GM19043 (cell line): ENCODE results near the gene XYLB.
"Not testable (repeated sequence)": the region's sequence is repeated elsewhere in the genome, so short reads cannot be mapped to it uniquely, and the experiment has no call there.

Source experiments
- ATAC-seq: cut with Tn5 transposase; IDR thresholded peaks from one replicate; pipeline ENCODE4 v1.9.1; 2021; ENCODE audit warnings: low read depth; ENCODE audit not compliant: unreplicated experiment

Gene XYLB

GRCh38 chr3:38386992-38387750 lies 40.6 kb downstream of the XYLB start:
- ATAC-seq: no peak

GRCh38 chr3:38387862-38388261 lies 41.3 kb downstream of the XYLB start:
- no peak for ATAC-seq

DNA sequence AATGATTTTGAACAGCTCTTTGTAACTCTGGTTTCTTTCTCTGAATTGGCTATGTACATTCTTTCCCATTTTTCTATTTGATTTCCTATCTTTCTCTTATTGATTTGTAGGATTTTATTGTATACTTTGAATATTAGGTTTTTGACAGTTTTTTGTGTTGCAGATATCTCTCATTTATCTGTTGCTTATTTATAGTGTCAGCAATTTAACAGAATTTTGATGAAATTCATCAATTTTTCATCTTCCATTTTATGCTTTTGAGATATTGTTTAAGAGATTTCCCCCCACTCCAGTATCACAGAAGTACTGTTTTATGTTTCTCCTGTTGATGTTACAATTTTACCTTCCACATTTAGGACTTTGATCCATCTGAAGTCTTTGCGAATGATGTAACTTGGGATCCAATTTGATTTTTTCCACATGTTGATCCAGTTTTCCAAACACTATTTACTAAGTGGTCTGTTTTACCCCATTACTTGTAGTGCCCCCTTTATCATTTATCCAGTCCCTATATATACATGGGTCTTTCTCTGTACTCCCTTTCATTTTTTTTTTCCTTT lies 46.1 kb downstream of the XYLB start:
- no peak for ATAC-seq

GRCh38 chr3:38396239-38396638 lies 49.7 kb downstream of the XYLB start:
- ATAC-seq: no peak

- no peak for ATAC-seq
These were observed 50.3 kb downstream of the XYLB start for GRCh38 chr3:38396861-38397260.

DNA sequence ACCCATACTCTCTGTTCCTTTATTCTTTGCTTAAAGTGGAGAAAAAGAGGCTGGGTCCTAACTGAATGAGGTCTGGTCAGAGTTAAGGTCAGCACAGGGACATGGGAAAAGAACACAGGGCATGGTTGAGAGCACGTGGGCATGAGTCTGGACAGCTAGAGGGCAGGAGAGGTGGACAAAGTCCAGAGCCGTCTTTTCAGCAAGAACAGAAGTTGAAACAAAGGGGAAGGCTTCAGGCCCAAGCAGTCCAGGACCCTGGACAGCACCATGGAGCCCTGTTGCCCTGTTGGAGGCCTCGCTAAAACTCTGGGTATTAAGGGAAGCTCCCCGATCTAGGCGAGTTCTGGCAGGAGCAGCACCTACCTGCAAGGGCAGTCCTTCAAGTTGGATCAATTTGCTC lies 50.7 kb downstream of the XYLB start:
- ATAC-seq: no peak

GRCh38 chr3:38401246-38401962 lies 54.8 kb downstream of the XYLB start:
- no peak for ATAC-seq

- ATAC-seq: no peak
These were observed 57.7 kb downstream of the XYLB start for GRCh38 chr3:38404286-38404685.

DNA sequence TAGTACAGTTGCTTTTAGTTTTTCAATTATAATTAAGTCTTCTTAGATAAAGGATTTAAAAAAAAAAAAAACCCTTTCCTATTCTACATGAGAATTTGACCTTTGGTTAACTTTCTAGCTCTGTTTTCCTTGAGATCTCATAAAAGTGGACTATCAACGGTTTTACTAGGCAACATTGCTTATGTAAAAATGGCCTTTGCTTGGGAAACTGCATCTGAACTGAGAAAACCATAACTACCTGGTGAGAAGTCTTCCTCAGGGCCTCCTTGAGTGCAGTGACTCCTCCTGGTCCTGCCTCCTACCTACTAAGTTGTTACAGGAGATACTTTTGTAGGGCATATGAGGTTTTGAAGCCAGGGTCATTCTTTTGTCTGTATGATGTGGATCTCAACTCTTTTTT lies 65.0 kb downstream of the XYLB start:
- ATAC-seq: no peak

GRCh38 chr3:38420758-38421157 lies 74.2 kb downstream of the XYLB start:
- ATAC-seq: not testable (repeated sequence)

DNA sequence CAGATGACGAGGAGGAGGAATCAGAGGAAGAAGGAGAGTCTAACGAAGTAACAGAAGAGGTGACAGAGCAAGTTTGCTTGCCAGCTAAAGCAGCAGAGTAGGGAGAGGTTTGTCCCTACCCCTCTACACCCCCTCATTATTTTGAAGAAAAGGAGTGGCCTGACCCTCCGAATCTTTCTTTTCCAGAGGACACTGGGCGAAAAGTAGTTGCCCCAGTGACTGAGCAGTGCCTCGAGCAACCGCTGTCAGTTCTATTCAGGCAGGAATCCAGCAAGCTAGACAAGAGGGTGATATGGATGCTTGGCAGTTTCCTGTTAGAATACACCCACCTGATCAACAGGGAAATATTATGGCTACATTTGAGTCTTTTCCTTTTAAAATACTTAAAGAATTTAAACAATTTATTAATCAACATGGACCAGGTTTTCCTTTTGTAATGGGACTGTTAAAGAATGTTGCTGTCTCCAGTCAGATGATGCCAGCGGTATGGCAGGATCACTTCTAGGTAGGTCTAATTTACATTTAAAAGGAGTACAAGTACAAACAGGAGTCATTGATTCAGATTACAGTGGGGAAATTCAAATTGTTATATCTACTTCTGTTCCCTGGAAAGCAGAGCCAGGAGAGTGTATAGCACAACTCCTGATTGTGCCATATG lies 75.2 kb downstream of the XYLB start:
- ATAC-seq: no peak

GRCh38 chr3:38426798-38427426 lies 80.3 kb downstream of the XYLB start:
- not testable (repeated sequence) for ATAC-seq

DNA sequence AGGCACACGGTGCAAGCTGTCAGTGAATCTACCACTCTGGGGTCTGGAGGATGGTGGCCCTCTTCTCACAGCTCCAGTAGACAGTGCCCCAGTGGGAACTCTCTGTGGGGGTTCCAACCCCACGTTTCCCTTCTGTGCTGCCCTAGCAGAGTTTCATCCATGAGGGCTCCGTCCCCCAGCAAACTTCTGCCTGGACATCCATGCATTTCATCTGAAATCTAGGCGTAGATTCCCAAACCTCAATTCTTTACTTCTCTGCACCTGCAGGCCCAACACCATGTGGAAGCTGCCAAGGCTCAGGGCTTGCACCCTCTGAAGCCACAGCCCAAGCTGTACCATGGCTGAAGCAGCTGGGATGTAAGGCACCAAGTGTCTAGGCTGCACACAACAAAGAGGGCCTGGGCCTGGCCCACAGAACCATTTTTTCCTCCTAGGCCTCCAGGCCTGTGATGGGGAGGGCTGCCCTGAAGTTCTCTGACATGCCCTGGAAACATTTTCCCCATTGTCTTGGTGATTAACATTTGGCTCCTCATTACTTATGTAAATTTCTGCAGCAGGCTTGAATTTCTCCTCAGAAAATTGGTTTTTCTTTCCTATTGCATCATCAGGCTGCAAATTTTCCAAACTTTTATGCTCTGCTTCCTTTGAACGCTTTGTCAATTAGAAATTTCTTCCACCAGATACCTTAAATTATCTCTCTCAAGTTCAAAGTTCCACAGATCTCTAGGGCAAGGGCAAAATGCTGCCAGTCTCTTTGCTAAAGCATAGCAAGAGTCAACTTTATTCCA lies 86.5 kb downstream of the XYLB start:
- not testable (repeated sequence) for ATAC-seq

DNA sequence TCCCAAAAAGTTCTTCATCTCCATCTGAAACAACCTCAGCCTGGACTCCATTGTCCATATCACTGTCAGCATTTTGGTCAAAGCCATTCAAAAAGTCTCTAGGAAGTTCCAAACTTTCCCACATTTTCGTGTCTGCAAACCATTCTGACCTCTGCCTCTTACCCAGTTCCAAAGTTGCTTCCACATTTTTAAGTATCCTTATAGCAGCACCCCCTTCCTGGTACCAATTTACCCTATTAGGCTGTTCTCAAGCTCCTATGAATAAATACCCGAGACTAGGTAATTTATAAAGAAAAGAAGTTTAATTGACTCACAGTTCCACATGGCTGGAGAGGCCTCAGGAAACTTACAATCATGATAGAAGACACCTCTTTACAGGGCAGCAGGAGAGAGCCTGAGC lies 87.1 kb downstream of the XYLB start:
- ATAC-seq: not testable (repeated sequence)

DNA sequence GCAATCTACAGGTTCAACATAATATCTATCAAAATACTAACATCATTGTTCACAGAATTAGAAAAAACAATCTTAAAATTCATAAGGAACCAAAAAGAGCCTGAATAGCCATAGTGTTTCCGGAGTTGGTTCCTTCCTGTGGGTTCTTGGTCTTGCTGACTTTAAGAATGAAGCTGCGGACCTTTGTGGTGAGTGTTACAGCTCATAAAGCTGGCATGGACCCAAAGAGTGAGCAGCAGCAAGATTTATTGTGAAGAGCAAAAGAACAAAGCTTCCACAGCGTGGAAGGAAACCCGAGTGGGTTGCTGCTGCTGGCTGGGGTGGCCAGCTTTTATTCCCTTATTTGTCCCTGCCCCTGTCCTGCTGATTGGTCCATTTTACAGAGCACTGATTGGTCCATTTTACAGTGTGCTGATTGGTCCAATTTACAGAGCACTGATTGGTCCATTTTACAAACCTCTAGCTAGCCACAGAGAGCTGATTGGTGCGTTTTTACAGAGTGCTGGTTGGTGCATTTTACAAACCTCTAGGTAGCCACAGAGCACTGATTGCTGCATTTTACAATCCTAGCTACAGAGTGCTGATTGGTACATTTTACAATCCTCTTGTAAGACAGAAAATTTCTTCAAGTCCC lies 92.0 kb downstream of the XYLB start:
- not testable (repeated sequence) for ATAC-seq

- ATAC-seq: not testable (repeated sequence)
These were observed 96.6 kb downstream of the XYLB start for GRCh38 chr3:38443205-38443604.

DNA sequence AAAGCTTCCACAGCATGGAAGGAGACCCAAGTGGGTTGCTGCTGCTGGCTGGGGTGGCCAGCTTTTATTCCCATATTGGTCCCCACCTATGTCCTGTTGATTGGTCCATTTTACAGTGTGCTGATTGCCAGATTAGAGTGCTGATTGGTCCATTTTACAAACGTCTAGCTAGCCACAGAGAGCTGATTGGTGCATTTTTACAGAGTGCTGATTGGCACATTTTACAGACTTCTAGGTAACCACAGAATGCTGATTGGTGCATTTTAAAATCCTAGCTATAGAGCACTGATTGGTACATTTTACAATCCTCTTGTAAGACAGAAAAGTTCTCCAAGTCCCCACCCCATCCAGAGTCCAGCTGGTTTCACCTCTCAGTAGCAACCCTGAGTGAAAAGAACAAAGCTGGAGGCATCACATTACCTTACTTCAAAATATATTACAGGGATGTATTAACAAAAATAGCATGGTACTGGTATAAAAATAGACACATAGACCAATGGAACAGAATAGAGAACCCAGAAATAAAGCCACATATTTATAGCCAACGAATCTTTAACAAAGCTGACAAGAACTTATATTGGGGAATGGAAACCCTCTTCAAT lies 99.6 kb downstream of the XYLB start:
- no peak for ATAC-seq

DNA sequence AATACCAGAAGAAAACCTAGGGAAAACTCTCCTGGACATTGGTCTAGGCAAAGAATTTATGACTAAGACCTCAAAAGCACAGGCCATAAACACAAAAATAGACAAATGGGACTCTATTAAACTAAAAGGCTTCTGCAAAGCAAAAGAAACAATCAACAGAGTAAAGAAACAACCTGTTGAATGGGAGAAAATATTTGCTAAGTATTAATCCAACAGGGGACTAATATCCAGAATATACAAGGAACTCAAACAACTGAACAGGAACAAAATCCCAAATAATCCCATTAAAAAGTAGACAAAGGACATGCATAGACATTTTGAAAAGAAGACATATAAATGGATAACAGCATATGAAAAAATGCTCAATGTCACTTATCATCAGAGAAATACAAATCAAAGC lies 100.2 kb downstream of the XYLB start:
- ATAC-seq: no peak

- ATAC-seq: no peak
These were observed 104.3 kb downstream of the XYLB start for GRCh38 chr3:38450853-38451252.
